Endothelial cell of umbilical vein (primary cell): ENCODE measurements around the gene COG5.

Source experiments
- EZH2 ChIP-seq: IDR thresholded peaks from 2 replicates; pipeline ENCODE4 v1.6.1; 2012; ENCODE audit warnings: borderline replicate concordance, low read depth, mild to moderate bottlenecking, moderate library complexity, low read length, inconsistent platforms; ENCODE audit not compliant: severe bottlenecking
- JUN ChIP-seq: IDR thresholded peaks from 2 replicates; pipeline ENCODE4 v1.6.1; 2011; ENCODE audit warnings: borderline replicate concordance, low read depth; ENCODE audit not compliant: insufficient read length, insufficient read depth
- MYC ChIP-seq: IDR thresholded peaks from one replicate; pipeline ENCODE4 v1.6.1; 2011; ENCODE audit warnings: mild to moderate bottlenecking, low read depth, low read length
- POLR2A ChIP-seq: IDR thresholded peaks from 2 replicates; pipeline ENCODE4 v1.6.1; 2012; ENCODE audit warnings: low read depth, mild to moderate bottlenecking, control low read depth, low read length
- POLR2AphosphoS5 ChIP-seq: IDR thresholded peaks from 2 replicates; pipeline ENCODE4 v1.6.1; 2012; ENCODE audit warnings: low read depth, mild to moderate bottlenecking, control low read depth, low read length, moderate library complexity; ENCODE audit not compliant: insufficient read depth
- TF ChIP-seq, protein P1 (sequence below), 2 donors: IDR thresholded peaks; 1 replicate in 1 of 2; 2 replicates in 1 of 2; pipeline ENCODE4 v1.5.1; 2011; ENCODE audit warnings: low read length in 2 of 2, mild to moderate bottlenecking in 2 of 2, moderate library complexity in 2 of 2, control low read depth in 1 of 2, inconsistent platforms in 1 of 2, low read depth in 1 of 2; ENCODE audit not compliant: insufficient read depth in 1 of 2; ENCODE audit errors: extremely low read depth in 1 of 2
- TF ChIP-seq, protein P2 (sequence below): IDR thresholded peaks from 2 replicates; pipeline ENCODE4 v1.6.1; 2011; ENCODE audit not compliant: insufficient read depth, insufficient read length

DNA sequence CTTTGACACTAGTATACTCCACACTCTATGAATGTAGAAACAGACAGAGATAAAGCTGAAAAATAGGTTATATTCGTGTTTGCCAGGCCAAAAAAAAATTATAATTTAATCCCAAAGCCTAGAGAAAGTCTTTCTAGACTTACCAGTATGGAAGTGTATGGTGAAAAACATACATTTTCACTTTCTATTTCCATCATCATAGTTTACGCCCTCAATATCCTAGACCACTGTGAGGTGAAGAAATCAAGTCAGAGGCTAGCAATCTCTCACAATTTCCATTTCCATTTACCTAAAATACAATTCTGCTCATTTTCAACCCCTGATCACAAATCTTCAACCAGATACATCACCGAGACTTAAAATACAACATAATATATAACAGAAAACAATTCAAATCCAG is 77.7 kb downstream of the COG5 start:
- TF ChIP-seq, protein P1, sequence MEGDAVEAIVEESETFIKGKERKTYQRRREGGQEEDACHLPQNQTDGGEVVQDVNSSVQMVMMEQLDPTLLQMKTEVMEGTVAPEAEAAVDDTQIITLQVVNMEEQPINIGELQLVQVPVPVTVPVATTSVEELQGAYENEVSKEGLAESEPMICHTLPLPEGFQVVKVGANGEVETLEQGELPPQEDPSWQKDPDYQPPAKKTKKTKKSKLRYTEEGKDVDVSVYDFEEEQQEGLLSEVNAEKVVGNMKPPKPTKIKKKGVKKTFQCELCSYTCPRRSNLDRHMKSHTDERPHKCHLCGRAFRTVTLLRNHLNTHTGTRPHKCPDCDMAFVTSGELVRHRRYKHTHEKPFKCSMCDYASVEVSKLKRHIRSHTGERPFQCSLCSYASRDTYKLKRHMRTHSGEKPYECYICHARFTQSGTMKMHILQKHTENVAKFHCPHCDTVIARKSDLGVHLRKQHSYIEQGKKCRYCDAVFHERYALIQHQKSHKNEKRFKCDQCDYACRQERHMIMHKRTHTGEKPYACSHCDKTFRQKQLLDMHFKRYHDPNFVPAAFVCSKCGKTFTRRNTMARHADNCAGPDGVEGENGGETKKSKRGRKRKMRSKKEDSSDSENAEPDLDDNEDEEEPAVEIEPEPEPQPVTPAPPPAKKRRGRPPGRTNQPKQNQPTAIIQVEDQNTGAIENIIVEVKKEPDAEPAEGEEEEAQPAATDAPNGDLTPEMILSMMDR (IDR thresholded peaks at IDR 0.05; ENCODE audit: extremely low read depth in 1 of 2, insufficient read depth in 1 of 2, low read depth in 1 of 2, low read length in 2 of 2) = no peak
- TF ChIP-seq EZH2 = no peak
- no peak for TF ChIP-seq POLR2A
- TF ChIP-seq POLR2AphosphoS5 = no peak
- no peak for TF ChIP-seq MYC
- TF ChIP-seq, protein P2, sequence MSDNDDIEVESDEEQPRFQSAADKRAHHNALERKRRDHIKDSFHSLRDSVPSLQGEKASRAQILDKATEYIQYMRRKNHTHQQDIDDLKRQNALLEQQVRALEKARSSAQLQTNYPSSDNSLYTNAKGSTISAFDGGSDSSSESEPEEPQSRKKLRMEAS = no peak
- no peak for TF ChIP-seq JUN
